VCaP (cell line): ENCODE measurements around the gene ZBTB20.

ENCODE experiments used
- H3K27ac ChIP-seq: fragments of 450-650 bp; 2 replicates; pipeline ENCODE4 v1.5.1; 2017
- CTCF ChIP-seq: fragments of 450-650 bp; conservative IDR thresholded peaks from 2 replicates; pipeline ENCODE4 v1.5.1; 2017; ENCODE audit warnings: mild to moderate bottlenecking, moderate library complexity

Gene ZBTB20

GRCh38 chr3:114307222-114307830, 839.8 kb downstream of the ZBTB20 start:
- no peak for TF ChIP-seq CTCF
- H3K27ac ChIP-seq, result no peak overlapping the region

GRCh38 chr3:114299941-114300624, 847.0 kb downstream of the ZBTB20 start:
- no peak for TF ChIP-seq CTCF
- no peak overlapping the region for H3K27ac ChIP-seq

- no peak overlapping the region for H3K27ac ChIP-seq
- TF ChIP-seq CTCF, result peak; percentile 75
These were observed 847.7 kb downstream of the ZBTB20 start for GRCh38 chr3:114299421-114299820.

GRCh38 chr3:114295946-114296345, 851.1 kb downstream of the ZBTB20 start:
- H3K27ac ChIP-seq, result no peak overlapping the region
- no peak for TF ChIP-seq CTCF

- H3K27ac ChIP-seq, result no peak overlapping the region
- TF ChIP-seq CTCF, result no peak
These were observed 852.1 kb downstream of the ZBTB20 start for GRCh38 chr3:114294940-114295480.

- H3K27ac ChIP-seq, result no peak within 1 kb of the TSS
- TF ChIP-seq CTCF, result no peak
These were observed 853.1 kb downstream of the ZBTB20 start, which contains the start of gene TIGIT for GRCh38 chr3:114293838-114294535. Gene TIGIT (plus strand): TSS chr3:114294028. CDS start chr3:114294062, 34 bp downstream.
